Anterior cingulate cortex (tissue), 58 donors: Measurements from ENCODE around the gene PCNP.
A peak's percentile ranks its signal among the peaks of the same experiment; 100 is the strongest.
"Not testable (repeated sequence)": the region's sequence is repeated elsewhere in the genome, so short reads cannot be mapped to it uniquely, and the experiment has no call there.

ENCODE experiments used
- DNase-seq, 58 donors: peaks; one replicate each; lab custom pipeline; 2025; lab: John Stamatoyannopoulos, UW

Gene PCNP

GRCh38 chr3:101561630-101562328 is 12.2 kb upstream of the PCNP start, which contains the start of gene TRMT10C:
Gene TRMT10C, plus strand, starts transcription at chr3:101561868. Its CDS starts 2,914 bp downstream, at chr3:101564782.
- DNase-seq, result peak; percentile 39 to 95 (median 85)

GRCh38 chr3:101567528-101568317 is 6.3 kb upstream of the PCNP start:
- DNase-seq, result no peak

DNA sequence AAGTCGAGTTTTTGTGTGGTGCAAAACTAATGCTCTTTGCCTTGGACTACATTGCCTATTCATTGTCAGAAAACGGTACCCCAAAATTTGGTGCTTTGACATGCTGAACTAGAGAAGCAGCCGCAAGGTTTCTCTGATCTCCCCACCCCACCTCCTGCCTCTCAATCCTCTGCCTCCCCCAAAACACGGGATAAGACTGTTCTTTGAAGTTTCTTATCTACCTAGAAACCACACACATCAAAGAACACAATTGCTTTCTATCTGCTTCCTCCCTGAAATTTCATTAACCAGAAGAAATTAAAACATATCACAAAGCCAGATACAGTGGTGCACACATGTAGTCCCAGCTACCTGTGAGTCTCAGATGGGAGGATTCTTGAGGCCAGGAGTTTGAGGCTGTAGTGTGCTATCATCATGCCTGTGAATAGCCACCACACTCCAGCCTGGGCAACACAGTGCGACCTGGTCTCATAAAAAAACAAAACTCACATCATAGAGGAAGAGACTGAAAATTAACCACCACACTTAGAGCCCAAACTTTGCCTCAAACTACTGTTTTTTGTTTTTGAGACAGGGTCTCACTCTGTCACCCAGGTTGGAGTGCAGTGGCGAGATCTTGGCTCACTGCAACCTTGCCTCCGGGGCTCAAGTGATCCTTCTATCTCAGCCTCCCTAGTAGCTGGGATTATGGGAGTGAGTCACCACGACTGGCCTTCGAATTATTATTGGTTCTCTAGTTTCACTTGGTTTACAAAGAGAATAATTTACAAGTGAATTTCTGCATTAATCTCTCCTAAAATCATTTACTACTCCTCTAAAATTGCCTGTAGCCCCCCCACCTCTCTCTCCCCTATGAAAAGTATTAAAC is 2.7 kb upstream of the PCNP start:
- DNase-seq, result no peak

- peak in 36 of 58 donors; percentile 13 to 78 (median 50) for DNase-seq
These were observed 570 bp downstream of the PCNP start for GRCh38 chr3:101574388-101575112.

DNA sequence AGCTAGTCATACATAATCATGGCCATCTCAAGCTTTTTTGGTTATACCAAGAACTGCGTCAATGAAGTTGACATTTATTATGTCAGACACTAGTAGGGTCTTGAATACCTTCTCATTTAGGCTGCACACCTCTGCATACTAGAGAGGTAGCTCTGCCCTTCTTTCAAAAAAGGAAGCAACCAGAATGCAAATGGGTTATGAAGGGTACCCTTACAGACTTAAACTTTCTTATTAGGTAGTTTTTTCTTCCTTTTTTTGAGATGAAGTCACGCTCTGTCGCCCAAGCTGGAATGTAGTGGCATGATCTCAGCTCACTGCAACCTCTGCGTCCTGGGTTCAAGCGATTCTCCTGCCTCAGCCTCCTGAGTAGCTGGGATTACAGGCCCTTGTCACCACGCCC is 3.3 kb downstream of the PCNP start:
- DNase-seq, result no peak

GRCh38 chr3:101588616-101589015 is 14.6 kb downstream of the PCNP start:
- no peak for DNase-seq

GRCh38 chr3:101591071-101591470 is 17.1 kb downstream of the PCNP start:
- DNase-seq, result no peak

- peak in 1 of 58 donors; percentile 4 for DNase-seq
These were observed 28.8 kb downstream of the PCNP start for GRCh38 chr3:101602731-101603130.

DNA sequence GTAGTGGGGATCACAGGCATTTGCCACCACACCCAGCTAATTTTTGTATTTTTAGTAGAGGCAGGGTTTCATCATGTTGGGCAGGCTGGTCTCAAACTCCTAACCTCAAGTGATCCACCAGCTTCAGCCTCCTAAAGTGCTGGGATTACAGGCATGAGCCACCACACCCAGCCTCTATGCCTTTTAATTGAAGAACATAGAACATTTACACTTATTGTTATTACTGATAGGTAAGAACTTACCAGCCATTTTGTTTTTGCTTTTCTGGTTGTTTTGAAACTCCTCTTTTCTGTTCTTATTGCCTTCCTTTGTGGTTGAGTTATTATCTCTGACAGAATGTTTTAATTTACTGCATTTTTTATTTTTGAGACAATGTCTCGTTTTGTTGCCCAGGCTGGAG is 29.2 kb downstream of the PCNP start:
- DNase-seq, result no peak

GRCh38 chr3:101605398-101605797 is 31.4 kb downstream of the PCNP start:
- not testable (repeated sequence) for DNase-seq

GRCh38 chr3:101611023-101611422 is 37.0 kb downstream of the PCNP start:
- DNase-seq, result no peak

- DNase-seq, result not testable (repeated sequence)
These were observed 39.0 kb downstream of the PCNP start for GRCh38 chr3:101613014-101613413.

DNA sequence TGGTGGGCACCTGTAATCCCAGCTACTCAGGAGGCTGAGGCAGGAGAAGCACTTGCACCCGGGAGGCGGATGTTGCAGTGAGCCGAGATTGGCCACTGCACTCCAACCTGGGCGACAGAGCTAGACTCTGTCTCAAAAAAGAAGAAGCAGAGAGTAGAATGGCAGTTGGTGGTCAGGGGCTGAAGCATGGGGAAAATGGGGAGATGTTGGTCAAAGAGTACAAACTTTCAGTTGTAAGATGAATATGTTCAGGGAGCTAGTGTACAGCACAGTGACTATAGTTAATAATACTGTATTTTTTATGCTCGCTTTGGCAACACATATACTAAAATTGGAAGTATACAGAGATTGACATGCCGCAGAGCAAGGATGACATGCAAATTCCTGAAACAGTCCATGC is 41.5 kb downstream of the PCNP start:
- DNase-seq, result no peak

DNA sequence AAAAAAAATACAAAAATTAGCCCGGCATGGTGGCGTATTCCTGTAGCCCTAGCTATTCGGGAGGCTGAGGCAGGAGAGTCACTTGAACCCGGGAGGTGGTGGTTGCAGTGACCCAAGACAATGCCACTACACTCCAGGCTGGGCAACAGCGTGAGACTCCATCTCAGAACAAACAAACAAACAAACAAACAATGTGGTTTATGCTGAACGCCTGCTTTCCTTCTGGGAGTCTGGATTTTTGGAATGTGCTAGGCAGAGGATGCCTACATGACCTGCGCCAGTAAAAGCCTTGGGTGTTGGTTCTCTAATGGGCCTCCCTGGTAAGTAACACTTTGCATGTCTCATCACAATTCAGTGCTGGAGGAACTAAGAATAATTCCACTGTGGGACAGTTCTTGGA is 43.5 kb downstream of the PCNP start:
- no peak for DNase-seq

GRCh38 chr3:101618726-101619125 is 44.7 kb downstream of the PCNP start:
- DNase-seq, result no peak

GRCh38 chr3:101619734-101620133 is 45.8 kb downstream of the PCNP start:
- DNase-seq, result no peak

- no peak for DNase-seq
These were observed 49.7 kb downstream of the PCNP start for GRCh38 chr3:101623656-101624055.

DNA sequence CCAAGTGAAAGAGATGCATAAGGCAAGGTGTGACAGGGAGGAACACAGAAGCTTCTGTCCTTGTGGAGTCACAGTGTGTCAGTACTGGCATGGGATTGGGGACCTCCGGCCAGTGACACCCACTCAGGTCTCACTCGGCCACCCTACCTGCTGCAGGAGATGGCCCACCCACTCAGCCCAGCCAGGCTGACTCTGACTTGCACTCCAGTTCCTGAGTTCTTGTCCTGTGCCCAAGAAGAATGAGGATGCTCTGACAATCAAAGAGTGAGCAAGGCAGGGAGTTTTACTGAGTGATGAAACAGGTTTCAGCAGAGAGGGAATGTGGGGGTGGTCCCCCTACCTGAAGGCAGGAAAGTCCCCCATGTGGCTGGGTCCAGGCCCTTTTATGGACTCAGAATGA is 50.9 kb downstream of the PCNP start:
- no peak for DNase-seq

- no peak for DNase-seq
These were observed 51.9 kb downstream of the PCNP start for GRCh38 chr3:101625879-101626278.

GRCh38 chr3:101629219-101629618 is 55.2 kb downstream of the PCNP start:
- DNase-seq, result no peak
